ENCODE data around the gene NTF3. TPM values are rescaled to one million over a fixed set of nuclear protein-coding genes. Genes with fewer than 3 reads are reported as not detected.

NTF3 gene
- total and polyA plus RNA-seq, 9 of the 15 experiments (the other 6 are each of a cell fraction or from before 2014, with no cell fraction given) = not detected

GRCh38 chr12:5481645-5482044 lies 49.7 kb downstream of the NTF3 start:
- no peak overlapping the region for H3K9ac ChIP-seq (ENCODE audit: insufficient read depth in 1 of 2, low read depth in 2 of 2, low read length in 2 of 2)
- H3K9me3 ChIP-seq (replicated peaks; ENCODE audit: control insufficient read depth, insufficient read depth, low read depth, low read length) = no peaks in the 10 kb centered on the region
- H3K79me2 ChIP-seq (ENCODE audit: control insufficient read depth, insufficient read depth, low read length) = no peaks in the 10 kb centered on the region
- intact Hi-C loops (cut with micrococcal nuclease) = no loop called here
- 3% methylated on average over 5 of the region's 5 CpGs for WGBS (ENCODE audit: insufficient coverage, low coverage, missing lambda C conversion rate)
- FAIRE-seq (no peak), ATAC-seq (no peak), DNase-seq (ENCODE audit: extremely low read depth in 1 of 4, low spot score in 3 of 4) (no peak)
- CTCF ChIA-PET (ENCODE audit: low intra/inter-chr PET ratio) = no interaction called here
- H3K36me3 ChIP-seq (ENCODE audit: control insufficient read depth, insufficient read depth, low read length) = no peaks in the 10 kb centered on the region
- POLR2A ChIA-PET = no interaction called here
- TF ChIP-seq ATF7 (IDR thresholded peaks at IDR 0.05) (no peak), SNIP1 (IDR thresholded peaks at IDR 0.05; ENCODE audit: low read depth) (no peak), ZNF512 (tag; IDR thresholded peaks at IDR 0.05) (no peak), CTBP1 (IDR thresholded peaks at IDR 0.05; ENCODE audit: borderline replicate concordance) (no peak), PTRF (tag; IDR thresholded peaks at IDR 0.05) (no peak)
- no peaks in the 10 kb centered on the region for H3K9me1 ChIP-seq (ENCODE audit: control insufficient read depth, insufficient read depth, low read length)
- in situ Hi-C loops (cut with MboI) = no loop called here
- no peak overlapping the region for H3K4me3 ChIP-seq
- H4K20me1 ChIP-seq (replicated peaks; ENCODE audit: control insufficient read depth, insufficient read depth, low read length) = no peaks in the 10 kb centered on the region
- no peak overlapping the region for H3K4me2 ChIP-seq (ENCODE audit: insufficient read depth, low read length)
- H3K27ac ChIP-seq (ENCODE audit: extremely low read depth, low read depth, low read length) = no peak overlapping the region
- no TSS peak for BruUV-seq (replicated peaks)
- H3K4me1 ChIP-seq (replicated peaks in 1 of 2; ENCODE audit: control insufficient read depth in 2 of 2, insufficient read depth in 2 of 2, low read length in 2 of 2) = no peaks in the 10 kb centered on the region
- no peak overlapping the region for H2AFZ ChIP-seq (ENCODE audit: low read depth, low read length)
- H3K27me3 ChIP-seq (ENCODE audit: control insufficient read depth in 2 of 2, insufficient read depth in 2 of 2, low read length in 2 of 2) = no peaks in the 10 kb centered on the region; a peak in 3 of 5 replicates

- in situ Hi-C loops (cut with MboI) (no loop called here), intact Hi-C loops (cut with micrococcal nuclease) (no loop called here)
- Histone ChIP-seq H3K27ac (ENCODE audit: extremely low read depth, low read depth, low read length) (no peak overlapping the region), H3K79me2 (ENCODE audit: control insufficient read depth, insufficient read depth, low read length) (no peaks in the 10 kb centered on the region), H4K20me1 (replicated peaks; ENCODE audit: control insufficient read depth, insufficient read depth, low read length) (no peaks in the 10 kb centered on the region), H3K4me3 (no peak overlapping the region), H3K4me2 (ENCODE audit: insufficient read depth, low read length) (no peak overlapping the region), H3K9ac (ENCODE audit: insufficient read depth in 1 of 2, low read depth in 2 of 2, low read length in 2 of 2) (no peak overlapping the region), H3K4me1 (replicated peaks in 1 of 2; ENCODE audit: control insufficient read depth in 2 of 2, insufficient read depth in 2 of 2, low read length in 2 of 2) (no peaks in the 10 kb centered on the region), H3K9me1 (ENCODE audit: control insufficient read depth, insufficient read depth, low read length) (no peaks in the 10 kb centered on the region), H2AFZ (ENCODE audit: low read depth, low read length) (no peak overlapping the region), H3K27me3 (ENCODE audit: control insufficient read depth in 2 of 2, insufficient read depth in 2 of 2, low read length in 2 of 2) (no peaks in the 10 kb centered on the region; a peak in 1 of 5 replicates), H3K9me3 (replicated peaks; ENCODE audit: control insufficient read depth, insufficient read depth, low read depth, low read length) (no peaks in the 10 kb centered on the region), H3K36me3 (ENCODE audit: control insufficient read depth, insufficient read depth, low read length) (no peaks in the 10 kb centered on the region)
- 2% methylated on average over 6 of the region's 6 CpGs for WGBS (ENCODE audit: insufficient coverage, low coverage, missing lambda C conversion rate)
- CTCF ChIA-PET (ENCODE audit: low intra/inter-chr PET ratio) = no interaction called here
- DNase-seq (ENCODE audit: extremely low read depth in 1 of 4, low spot score in 3 of 4) (no peak), FAIRE-seq (no peak), ATAC-seq (no peak)
- BruUV-seq (replicated peaks) = no TSS peak
- POLR2A ChIA-PET = no interaction called here
- no peak for TF ChIP-seq MCM2 (IDR thresholded peaks at IDR 0.05; ENCODE audit: low read depth)
- TF ChIP-seq SOX6 (IDR thresholded peaks at IDR 0.05) = no peak
- TF ChIP-seq ZBTB12 (CRISPR knock-in tag; IDR thresholded peaks at IDR 0.05) = no peak
- no peak for TF ChIP-seq VEZF1 (CRISPR knock-in tag; IDR thresholded peaks at IDR 0.05)
- TF ChIP-seq SNRNP70 (optimal IDR thresholded peaks at IDR 0.05; ENCODE audit: low read depth, low read length) = no peak
Measured at GRCh38 chr12:5484426-5484825, 52.5 kb downstream of the NTF3 start.

Data from K562 (cell line).